Loucy (cell line): ENCODE measurements around the gene ARF4.

Experiments used
- CTCF ChIP-seq: fragments of 200-600 bp; sonication (generic); conservative IDR thresholded peaks from 2 replicates; pipeline ENCODE4 v1.5.1; 2014; ENCODE audit warnings: mild to moderate bottlenecking, antibody characterized with exemption, low read length
- EZH2phosphoT487 ChIP-seq: fragments of 200-600 bp; IDR thresholded peaks from 2 replicates; pipeline ENCODE4 v1.6.1; 2018; ENCODE audit warnings: antibody characterized with exemption, mild to moderate bottlenecking, moderate library complexity, borderline replicate concordance

- TF ChIP-seq CTCF (no peak), EZH2phosphoT487 (no peak)
These were observed 8.5 kb upstream of the ARF4 start for GRCh38 chr3:57605683-57606082.
